ENCODE measurements around the gene LPP. TPM values are rescaled to one million over a fixed set of nuclear protein-coding genes. Genes with fewer than 3 reads are reported as not detected.

Gene LPP
- total RNA-seq, 4 donors from 2014 or later, result 1,872 to 3,079 (median 2,300) TPM

GRCh38 chr3:188310270-188310710 is 156.3 kb downstream of the LPP start:
- Histone ChIP-seq H3K4me1 (peaks cover 0 to 58% (median 53%) of the 10 kb centered on the region in 4 donors), H3K4me3 (no peak overlapping the region), H3K27ac (replicated peaks in 1 of 4) (peak overlapping the region in 3 of 4 donors; percentile 43 to 92 (median 58)), H3K36me3 (peaks cover 0 to 15% (median 2%) of the 10 kb centered on the region in 4 donors), H3K27me3 (no peaks in the 10 kb centered on the region), H3K9me3 (no peaks in the 10 kb centered on the region)
- no peak for DNase-seq (ENCODE audit: extremely low spot score)
- intact Hi-C loops (cut with DNase I), result no loop called here
- WGBS, result 91% methylated on average over 2 of the region's 2 CpGs
- TF ChIP-seq POLR2A (IDR thresholded peaks at IDR 0.05; ENCODE audit: low read depth) (no peak), POLR2AphosphoS5 (IDR thresholded peaks at IDR 0.05) (peak in 1 of 2 donors; percentile 9), CTCF (IDR thresholded peaks at IDR 0.05) (no peak)

- Histone ChIP-seq H3K9me3 (no peaks in the 10 kb centered on the region), H3K36me3 (no peaks in the 10 kb centered on the region), H3K27me3 (no peaks in the 10 kb centered on the region), H3K4me3 (no peak overlapping the region), H3K4me1 (peaks cover 16 to 63% (median 51%) of the 10 kb centered on the region in 4 donors), H3K27ac (replicated peaks in 1 of 4) (peak overlapping the region; percentile 40 to 72 (median 56))
- DNase-seq (ENCODE audit: extremely low spot score), result no peak
- intact Hi-C loops (cut with DNase I), result no loop called here
- TF ChIP-seq POLR2A (IDR thresholded peaks at IDR 0.05; ENCODE audit: low read depth), result no peak
- WGBS, result 27% methylated on average over 2 of the region's 2 CpGs
Measured at GRCh38 chr3:188315553-188315952, 161.6 kb downstream of the LPP start.

- Histone ChIP-seq H3K27ac (replicated peaks in 1 of 4) (peak overlapping the region; percentile 40 to 72 (median 56)), H3K4me1 (peaks cover 20 to 67% (median 55%) of the 10 kb centered on the region in 4 donors), H3K4me3 (no peak overlapping the region), H3K27me3 (no peaks in the 10 kb centered on the region), H3K36me3 (no peaks in the 10 kb centered on the region), H3K9me3 (no peaks in the 10 kb centered on the region)
- WGBS, result 73% methylated on average over 6 of the region's 6 CpGs
- intact Hi-C loops (cut with DNase I), result no loop called here
- TF ChIP-seq POLR2AphosphoS5 (IDR thresholded peaks at IDR 0.05) (no peak), CTCF (IDR thresholded peaks at IDR 0.05) (no peak), POLR2A (IDR thresholded peaks at IDR 0.05; ENCODE audit: low read depth) (no peak), EP300 (IDR thresholded peaks at IDR 0.05) (no peak)
- DNase-seq (ENCODE audit: extremely low spot score), result no peak
Measured at GRCh38 chr3:188316021-188316722, 162.2 kb downstream of the LPP start.

- TF ChIP-seq POLR2AphosphoS5 (IDR thresholded peaks at IDR 0.05), result no peak
- TF ChIP-seq EP300 (IDR thresholded peaks at IDR 0.05), result no peak
- TF ChIP-seq POLR2A (IDR thresholded peaks at IDR 0.05; ENCODE audit: low read depth), result no peak
- TF ChIP-seq CTCF (IDR thresholded peaks at IDR 0.05), result no peak
- no peak overlapping the region for H3K4me3 ChIP-seq
- DNase-seq (ENCODE audit: extremely low spot score), result no peak
- intact Hi-C loops (cut with DNase I), result no loop called here
- H3K27ac ChIP-seq (replicated peaks in 1 of 4), result peak overlapping the region; percentile 40 to 72 (median 56)
- no peaks in the 10 kb centered on the region for H3K36me3 ChIP-seq
- WGBS, result 66% methylated on average over 3 of the region's 3 CpGs
- H3K27me3 ChIP-seq, result no peaks in the 10 kb centered on the region
- H3K4me1 ChIP-seq, result peaks cover 25 to 72% (median 58%) of the 10 kb centered on the region in 4 donors
- H3K9me3 ChIP-seq, result no peaks in the 10 kb centered on the region
Measured at GRCh38 chr3:188316723-188317070, 162.7 kb downstream of the LPP start.

- 33% methylated on average over 1 of the region's 1 CpG for WGBS
- no peaks in the 10 kb centered on the region for H3K9me3 ChIP-seq
- TF ChIP-seq POLR2AphosphoS5 (IDR thresholded peaks at IDR 0.05) (peak in 1 of 2 donors; percentile 42), CTCF (IDR thresholded peaks at IDR 0.05) (no peak)
- H3K4me1 ChIP-seq, result peaks cover 26 to 92% (median 87%) of the 10 kb centered on the region in 4 donors
- no peak for DNase-seq (ENCODE audit: extremely low spot score)
- intact Hi-C loops (cut with DNase I), result no loop called here
- H3K27me3 ChIP-seq, result no peaks in the 10 kb centered on the region
- H3K36me3 ChIP-seq, result no peaks in the 10 kb centered on the region
- peak overlapping the region in 3 of 4 donors; percentile 19 to 77 (median 72) for H3K27ac ChIP-seq (replicated peaks in 1 of 4)
- H3K4me3 ChIP-seq, result no peak overlapping the region
Measured at GRCh38 chr3:188319569-188319968, 165.6 kb downstream of the LPP start.
